M059J (cell line): Measurements from ENCODE around the gene HAUS7. TPM values are rescaled to one million over a fixed set of nuclear protein-coding genes. Genes with fewer than 3 reads are reported as not detected.
A peak's percentile ranks its signal among the peaks of the same experiment; 100 is the strongest.

Experiments
- DNase-seq: peaks from one replicate; pipeline ENCODE4 v3.0.0-alpha.2; 2012; ENCODE audit warnings: low read depth
- total RNA-seq: library from RNA; depleted of rRNA; stranded (reverse); fragments of >200 nt; shearing (Covaris generic); gene quantifications from 2 replicates; pipeline ENCODE4 v1.2.3, GENCODE V29; 2014

HAUS7 gene
- total RNA-seq, 1 experiment from 2014 or later: 85.3 TPM

GRCh38 chrX:153439977-153440376 is 30.4 kb downstream of the HAUS7 start:
- DNase-seq: no peak

GRCh38 chrX:153438532-153438931 is 31.8 kb downstream of the HAUS7 start:
- peak; percentile 37 for DNase-seq

GRCh38 chrX:153435845-153436244 is 34.5 kb downstream of the HAUS7 start:
- DNase-seq: no peak

- DNase-seq: no peak
These were observed 35.6 kb downstream of the HAUS7 start for GRCh38 chrX:153434801-153435200.

- no peak for DNase-seq
These were observed 36.5 kb downstream of the HAUS7 start for GRCh38 chrX:153433781-153434285.

GRCh38 chrX:153433161-153433680 is 37.2 kb downstream of the HAUS7 start:
- no peak for DNase-seq

GRCh38 chrX:153430796-153431195 is 39.6 kb downstream of the HAUS7 start:
- DNase-seq: no peak

- DNase-seq: no peak
These were observed 44.2 kb downstream of the HAUS7 start for GRCh38 chrX:153426204-153426603.

- no peak for DNase-seq
These were observed 46.7 kb downstream of the HAUS7 start for GRCh38 chrX:153423652-153424051.

GRCh38 chrX:153421856-153422255 is 48.5 kb downstream of the HAUS7 start:
- DNase-seq: no peak

GRCh38 chrX:153420851-153421599 is 49.4 kb downstream of the HAUS7 start:
- no peak for DNase-seq

- no peak for DNase-seq
These were observed 52.7 kb downstream of the HAUS7 start for GRCh38 chrX:153417637-153418036.

- no peak for DNase-seq
These were observed 53.5 kb downstream of the HAUS7 start for GRCh38 chrX:153416781-153417450.

- no peak for DNase-seq
These were observed 55.4 kb downstream of the HAUS7 start for GRCh38 chrX:153414856-153415510.

GRCh38 chrX:153413731-153414130 is 56.6 kb downstream of the HAUS7 start:
- no peak for DNase-seq

GRCh38 chrX:153412746-153413720 is 57.3 kb downstream of the HAUS7 start:
- DNase-seq: no peak

GRCh38 chrX:153411988-153412574 is 58.3 kb downstream of the HAUS7 start:
- DNase-seq: no peak

GRCh38 chrX:153411255-153411987 is 59.0 kb downstream of the HAUS7 start, which contains the start of gene ZFP92:
TSS of gene ZFP92 (plus strand) at chrX:153411472. CDS start at chrX:153418323, 6,851 bp downstream.
- no peak for DNase-seq

- DNase-seq: no peak
These were observed 59.5 kb downstream of the HAUS7 start for GRCh38 chrX:153410888-153411254.

- no peak for DNase-seq
These were observed 60.0 kb downstream of the HAUS7 start for GRCh38 chrX:153410373-153410772.
